HEK293 (cell line): ENCODE data around the gene CMTM2.

ENCODE experiments used
- BCL11A ChIP-seq: fragments of 450-650 bp; formaldehyde crosslinking; IDR thresholded peaks from 2 replicates; pipeline ENCODE4 v1.5.1; 2016; ENCODE audit warnings: low read depth, missing biosample characterization, missing genetic modification characterization
- GFI1B ChIP-seq: fragments of 450-650 bp; formaldehyde crosslinking; IDR thresholded peaks from 2 replicates; pipeline ENCODE4 v1.5.1; 2016; ENCODE audit warnings: missing biosample characterization, missing genetic modification characterization
- OVOL3 ChIP-seq: fragments of 450-650 bp; formaldehyde crosslinking; IDR thresholded peaks from 2 replicates; pipeline ENCODE4 v1.5.1; 2016; ENCODE audit warnings: missing biosample characterization, missing genetic modification characterization
- SETDB1 ChIP-seq: IDR thresholded peaks from one replicate; pipeline ENCODE4 v1.6.1; 2017; ENCODE audit warnings: mild to moderate bottlenecking, low read length, moderate library complexity, mixed read lengths; ENCODE audit not compliant: insufficient read length
- TRIM28 ChIP-seq: IDR thresholded peaks from 2 replicates; pipeline ENCODE4 v1.6.1; 2011; ENCODE audit warnings: low read length, control low read depth, borderline replicate concordance
- YY1 ChIP-seq: fragments of 450-650 bp; formaldehyde crosslinking; IDR thresholded peaks from 2 replicates; pipeline ENCODE4 v1.5.1; 2018; ENCODE audit warnings: missing biosample characterization, missing genetic modification characterization
- ZFHX2 ChIP-seq: fragments of 450-650 bp; formaldehyde crosslinking; conservative IDR thresholded peaks from 2 replicates; pipeline ENCODE4 v1.5.1; 2016; ENCODE audit warnings: missing biosample characterization, missing genetic modification characterization
- ZNF140 ChIP-seq: fragments of 450-650 bp; formaldehyde crosslinking; IDR thresholded peaks from 2 replicates; pipeline ENCODE4 v1.5.1; 2016; ENCODE audit warnings: missing biosample characterization, missing genetic modification characterization
- ZNF19 ChIP-seq: fragments of 450-650 bp; formaldehyde crosslinking; IDR thresholded peaks from 2 replicates; pipeline ENCODE4; 2016; ENCODE audit warnings: missing biosample characterization, missing genetic modification characterization, low read depth
- ZNF214 ChIP-seq: fragments of 450-650 bp; formaldehyde crosslinking; IDR thresholded peaks from 2 replicates; pipeline ENCODE4 v1.5.1; 2017; ENCODE audit warnings: missing biosample characterization, mild to moderate bottlenecking, missing genetic modification characterization, borderline replicate concordance
- ZNF24 ChIP-seq: fragments of 450-650 bp; formaldehyde crosslinking; IDR thresholded peaks from 2 replicates; pipeline ENCODE4 v1.5.1; 2016; ENCODE audit warnings: missing biosample characterization, missing genetic modification characterization
- ZNF266 ChIP-seq: fragments of 450-650 bp; formaldehyde crosslinking; IDR thresholded peaks from 2 replicates; pipeline ENCODE4 v1.5.1; 2016; ENCODE audit warnings: missing biosample characterization, missing genetic modification characterization, low read depth
- ZNF324 ChIP-seq: fragments of 450-650 bp; formaldehyde crosslinking; IDR thresholded peaks from 2 replicates; pipeline ENCODE4 v1.5.1; 2016; ENCODE audit warnings: missing biosample characterization, missing genetic modification characterization
- ZNF394 ChIP-seq: fragments of 450-650 bp; formaldehyde crosslinking; IDR thresholded peaks from 2 replicates; pipeline ENCODE4 v1.5.1; 2016; ENCODE audit warnings: missing biosample characterization, missing genetic modification characterization, mild to moderate bottlenecking, moderate library complexity, borderline replicate concordance
- ZNF560 ChIP-seq: fragments of 450-650 bp; formaldehyde crosslinking; IDR thresholded peaks from 2 replicates; pipeline ENCODE4 v1.5.1; 2017; ENCODE audit warnings: missing biosample characterization, missing genetic modification characterization, borderline replicate concordance
- ZNF596 ChIP-seq: fragments of 450-650 bp; IDR thresholded peaks from 2 replicates; pipeline ENCODE4 v1.5.0; 2018; ENCODE audit warnings: missing biosample characterization, mild to moderate bottlenecking, missing genetic modification characterization, moderate library complexity
- ZNF610 ChIP-seq: fragments of 450-650 bp; formaldehyde crosslinking; IDR thresholded peaks from 2 replicates; pipeline ENCODE4 v1.5.1; 2016; ENCODE audit warnings: missing biosample characterization, missing genetic modification characterization, borderline replicate concordance
- ZNF623 ChIP-seq: fragments of 450-650 bp; formaldehyde crosslinking; IDR thresholded peaks from 2 replicates; pipeline ENCODE4 v1.5.1; 2016; ENCODE audit warnings: missing biosample characterization, missing genetic modification characterization
- ZNF664 ChIP-seq: fragments of 450-650 bp; formaldehyde crosslinking; IDR thresholded peaks from 2 replicates; pipeline ENCODE4 v1.5.1; 2016; ENCODE audit warnings: missing biosample characterization, missing genetic modification characterization
- ZNF747 ChIP-seq: fragments of 450-650 bp; formaldehyde crosslinking; IDR thresholded peaks from 2 replicates; pipeline ENCODE4 v1.5.1; 2016; ENCODE audit warnings: missing biosample characterization, missing genetic modification characterization
- TF ChIP-seq, protein P1 (sequence below): fragments of 450-650 bp; formaldehyde crosslinking; IDR thresholded peaks from 2 replicates; pipeline ENCODE4 v1.5.0; 2017; ENCODE audit warnings: missing biosample characterization, missing genetic modification characterization, borderline replicate concordance
- TF ChIP-seq, protein P2 (sequence below): fragments of 450-650 bp; formaldehyde crosslinking; IDR thresholded peaks from 2 replicates; pipeline ENCODE4 v1.5.1; 2017; ENCODE audit warnings: missing biosample characterization, missing genetic modification characterization
- TF ChIP-seq, protein P3 (sequence below): fragments of 450-650 bp; IDR thresholded peaks from 2 replicates; pipeline ENCODE4 v1.5.1; 2018; ENCODE audit warnings: missing biosample characterization, missing genetic modification characterization
- TF ChIP-seq, protein P4 (sequence below): fragments of 450-650 bp; formaldehyde crosslinking; IDR thresholded peaks from 2 replicates; pipeline ENCODE4 v1.5.1; 2016; ENCODE audit warnings: missing biosample characterization, missing genetic modification characterization
- TF ChIP-seq, protein P5 (sequence below): fragments of 450-650 bp; formaldehyde crosslinking; IDR thresholded peaks from 2 replicates; pipeline ENCODE4 v1.5.1; 2017; ENCODE audit warnings: missing biosample characterization, missing genetic modification characterization
- TF ChIP-seq, protein P6 (sequence below): fragments of 450-650 bp; formaldehyde crosslinking; conservative IDR thresholded peaks from 2 replicates; pipeline ENCODE4 v1.5.1; 2016; ENCODE audit warnings: low read depth, missing biosample characterization, missing genetic modification characterization

The CMTM2 gene

DNA sequence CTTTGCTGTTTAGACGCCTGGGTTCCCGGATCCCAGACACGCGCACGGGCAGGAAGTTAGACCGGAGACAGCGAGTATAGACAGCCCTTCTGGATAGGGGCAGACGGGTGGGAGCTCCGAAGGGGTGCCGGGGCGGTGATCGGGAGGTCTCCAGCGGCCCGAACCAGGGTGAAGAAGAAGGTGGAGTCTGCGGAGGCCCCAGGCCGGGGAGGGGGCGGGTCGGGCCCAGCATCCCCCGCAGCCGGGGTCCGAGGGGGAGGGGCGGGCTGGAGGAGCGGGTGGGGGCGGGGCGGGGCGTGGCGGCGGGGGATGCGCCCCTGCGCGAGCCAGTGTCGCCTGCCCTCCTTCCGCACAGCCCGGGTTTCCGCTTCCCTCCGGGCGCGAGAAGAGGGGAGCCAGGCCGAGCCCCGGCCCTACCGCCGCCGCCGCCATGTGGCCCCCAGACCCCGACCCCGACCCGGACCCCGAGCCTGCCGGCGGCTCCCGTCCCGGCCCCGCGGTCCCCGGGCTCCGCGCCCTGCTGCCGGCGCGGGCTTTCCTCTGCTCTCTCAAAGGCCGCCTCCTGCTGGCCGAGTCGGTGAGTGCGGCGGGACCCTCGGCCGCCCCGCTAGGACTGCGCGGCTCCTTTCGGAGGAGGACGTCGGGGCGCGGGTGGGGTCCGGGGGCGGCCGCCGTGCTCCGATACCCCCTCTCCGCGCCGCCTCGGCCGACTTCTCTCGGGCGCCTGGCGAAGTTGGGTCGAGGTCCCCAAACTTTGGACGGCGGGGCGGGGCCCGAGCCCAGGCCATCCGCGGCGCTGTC lies 25.3 kb downstream of the CMTM2 start, which contains the start of gene CMTM3 (continued):
- TF ChIP-seq ZNF623 (tag by site-specific recombination) (no peak), SETDB1 (no peak), ZNF610 (tag by site-specific recombination) (no peak), GFI1B (no peak), OVOL3 (tag by site-specific recombination) (no peak), ZNF140 (no peak), ZNF747 (tag by site-specific recombination) (no peak), ZNF324 (tag by site-specific recombination) (no peak), ZNF24 (tag by site-specific recombination) (0 out of 2 replicates have a peak, but pooled peaks have one; percentile 12), BCL11A (tag by site-specific recombination) (no peak), ZNF560 (tag by site-specific recombination) (no peak), ZNF214 (no peak), YY1 (no peak), ZNF266 (tag by site-specific recombination) (no peak), ZNF664 (tag by site-specific recombination) (no peak), ZFHX2 (tag by site-specific recombination) (no peak), TRIM28 (no peak), ZNF596 (tag by site-specific recombination) (no peak), ZNF19 (no peak), ZNF394 (no peak)
- TF ChIP-seq, protein P1, sequence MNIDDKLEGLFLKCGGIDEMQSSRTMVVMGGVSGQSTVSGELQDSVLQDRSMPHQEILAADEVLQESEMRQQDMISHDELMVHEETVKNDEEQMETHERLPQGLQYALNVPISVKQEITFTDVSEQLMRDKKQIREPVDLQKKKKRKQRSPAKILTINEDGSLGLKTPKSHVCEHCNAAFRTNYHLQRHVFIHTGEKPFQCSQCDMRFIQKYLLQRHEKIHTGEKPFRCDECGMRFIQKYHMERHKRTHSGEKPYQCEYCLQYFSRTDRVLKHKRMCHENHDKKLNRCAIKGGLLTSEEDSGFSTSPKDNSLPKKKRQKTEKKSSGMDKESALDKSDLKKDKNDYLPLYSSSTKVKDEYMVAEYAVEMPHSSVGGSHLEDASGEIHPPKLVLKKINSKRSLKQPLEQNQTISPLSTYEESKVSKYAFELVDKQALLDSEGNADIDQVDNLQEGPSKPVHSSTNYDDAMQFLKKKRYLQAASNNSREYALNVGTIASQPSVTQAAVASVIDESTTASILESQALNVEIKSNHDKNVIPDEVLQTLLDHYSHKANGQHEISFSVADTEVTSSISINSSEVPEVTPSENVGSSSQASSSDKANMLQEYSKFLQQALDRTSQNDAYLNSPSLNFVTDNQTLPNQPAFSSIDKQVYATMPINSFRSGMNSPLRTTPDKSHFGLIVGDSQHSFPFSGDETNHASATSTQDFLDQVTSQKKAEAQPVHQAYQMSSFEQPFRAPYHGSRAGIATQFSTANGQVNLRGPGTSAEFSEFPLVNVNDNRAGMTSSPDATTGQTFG (tag by site-specific recombination), result no peak
- TF ChIP-seq, protein P2, sequence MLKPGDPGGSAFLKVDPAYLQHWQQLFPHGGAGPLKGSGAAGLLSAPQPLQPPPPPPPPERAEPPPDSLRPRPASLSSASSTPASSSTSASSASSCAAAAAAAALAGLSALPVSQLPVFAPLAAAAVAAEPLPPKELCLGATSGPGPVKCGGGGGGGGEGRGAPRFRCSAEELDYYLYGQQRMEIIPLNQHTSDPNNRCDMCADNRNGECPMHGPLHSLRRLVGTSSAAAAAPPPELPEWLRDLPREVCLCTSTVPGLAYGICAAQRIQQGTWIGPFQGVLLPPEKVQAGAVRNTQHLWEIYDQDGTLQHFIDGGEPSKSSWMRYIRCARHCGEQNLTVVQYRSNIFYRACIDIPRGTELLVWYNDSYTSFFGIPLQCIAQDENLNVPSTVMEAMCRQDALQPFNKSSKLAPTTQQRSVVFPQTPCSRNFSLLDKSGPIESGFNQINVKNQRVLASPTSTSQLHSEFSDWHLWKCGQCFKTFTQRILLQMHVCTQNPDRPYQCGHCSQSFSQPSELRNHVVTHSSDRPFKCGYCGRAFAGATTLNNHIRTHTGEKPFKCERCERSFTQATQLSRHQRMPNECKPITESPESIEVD (tag by site-specific recombination), result no peak
- TF ChIP-seq, protein P3, sequence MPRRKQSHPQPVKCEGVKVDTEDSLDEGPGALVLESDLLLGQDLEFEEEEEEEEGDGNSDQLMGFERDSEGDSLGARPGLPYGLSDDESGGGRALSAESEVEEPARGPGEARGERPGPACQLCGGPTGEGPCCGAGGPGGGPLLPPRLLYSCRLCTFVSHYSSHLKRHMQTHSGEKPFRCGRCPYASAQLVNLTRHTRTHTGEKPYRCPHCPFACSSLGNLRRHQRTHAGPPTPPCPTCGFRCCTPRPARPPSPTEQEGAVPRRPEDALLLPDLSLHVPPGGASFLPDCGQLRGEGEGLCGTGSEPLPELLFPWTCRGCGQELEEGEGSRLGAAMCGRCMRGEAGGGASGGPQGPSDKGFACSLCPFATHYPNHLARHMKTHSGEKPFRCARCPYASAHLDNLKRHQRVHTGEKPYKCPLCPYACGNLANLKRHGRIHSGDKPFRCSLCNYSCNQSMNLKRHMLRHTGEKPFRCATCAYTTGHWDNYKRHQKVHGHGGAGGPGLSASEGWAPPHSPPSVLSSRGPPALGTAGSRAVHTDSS, result no peak
- TF ChIP-seq, protein P4, sequence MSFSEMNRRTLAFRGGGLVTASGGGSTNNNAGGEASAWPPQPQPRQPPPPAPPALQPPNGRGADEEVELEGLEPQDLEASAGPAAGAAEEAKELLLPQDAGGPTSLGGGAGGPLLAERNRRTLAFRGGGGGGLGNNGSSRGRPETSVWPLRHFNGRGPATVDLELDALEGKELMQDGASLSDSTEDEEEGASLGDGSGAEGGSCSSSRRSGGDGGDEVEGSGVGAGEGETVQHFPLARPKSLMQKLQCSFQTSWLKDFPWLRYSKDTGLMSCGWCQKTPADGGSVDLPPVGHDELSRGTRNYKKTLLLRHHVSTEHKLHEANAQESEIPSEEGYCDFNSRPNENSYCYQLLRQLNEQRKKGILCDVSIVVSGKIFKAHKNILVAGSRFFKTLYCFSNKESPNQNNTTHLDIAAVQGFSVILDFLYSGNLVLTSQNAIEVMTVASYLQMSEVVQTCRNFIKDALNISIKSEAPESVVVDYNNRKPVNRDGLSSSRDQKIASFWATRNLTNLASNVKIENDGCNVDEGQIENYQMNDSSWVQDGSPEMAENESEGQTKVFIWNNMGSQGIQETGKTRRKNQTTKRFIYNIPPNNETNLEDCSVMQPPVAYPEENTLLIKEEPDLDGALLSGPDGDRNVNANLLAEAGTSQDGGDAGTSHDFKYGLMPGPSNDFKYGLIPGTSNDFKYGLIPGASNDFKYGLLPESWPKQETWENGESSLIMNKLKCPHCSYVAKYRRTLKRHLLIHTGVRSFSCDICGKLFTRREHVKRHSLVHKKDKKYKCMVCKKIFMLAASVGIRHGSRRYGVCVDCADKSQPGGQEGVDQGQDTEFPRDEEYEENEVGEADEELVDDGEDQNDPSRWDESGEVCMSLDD (tag by site-specific recombination), result peak; percentile 59; the same call in 1 of the 2 replicates
- TF ChIP-seq, protein P5, sequence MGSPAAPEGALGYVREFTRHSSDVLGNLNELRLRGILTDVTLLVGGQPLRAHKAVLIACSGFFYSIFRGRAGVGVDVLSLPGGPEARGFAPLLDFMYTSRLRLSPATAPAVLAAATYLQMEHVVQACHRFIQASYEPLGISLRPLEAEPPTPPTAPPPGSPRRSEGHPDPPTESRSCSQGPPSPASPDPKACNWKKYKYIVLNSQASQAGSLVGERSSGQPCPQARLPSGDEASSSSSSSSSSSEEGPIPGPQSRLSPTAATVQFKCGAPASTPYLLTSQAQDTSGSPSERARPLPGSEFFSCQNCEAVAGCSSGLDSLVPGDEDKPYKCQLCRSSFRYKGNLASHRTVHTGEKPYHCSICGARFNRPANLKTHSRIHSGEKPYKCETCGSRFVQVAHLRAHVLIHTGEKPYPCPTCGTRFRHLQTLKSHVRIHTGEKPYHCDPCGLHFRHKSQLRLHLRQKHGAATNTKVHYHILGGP (tag by site-specific recombination), result no peak
- TF ChIP-seq, protein P6, sequence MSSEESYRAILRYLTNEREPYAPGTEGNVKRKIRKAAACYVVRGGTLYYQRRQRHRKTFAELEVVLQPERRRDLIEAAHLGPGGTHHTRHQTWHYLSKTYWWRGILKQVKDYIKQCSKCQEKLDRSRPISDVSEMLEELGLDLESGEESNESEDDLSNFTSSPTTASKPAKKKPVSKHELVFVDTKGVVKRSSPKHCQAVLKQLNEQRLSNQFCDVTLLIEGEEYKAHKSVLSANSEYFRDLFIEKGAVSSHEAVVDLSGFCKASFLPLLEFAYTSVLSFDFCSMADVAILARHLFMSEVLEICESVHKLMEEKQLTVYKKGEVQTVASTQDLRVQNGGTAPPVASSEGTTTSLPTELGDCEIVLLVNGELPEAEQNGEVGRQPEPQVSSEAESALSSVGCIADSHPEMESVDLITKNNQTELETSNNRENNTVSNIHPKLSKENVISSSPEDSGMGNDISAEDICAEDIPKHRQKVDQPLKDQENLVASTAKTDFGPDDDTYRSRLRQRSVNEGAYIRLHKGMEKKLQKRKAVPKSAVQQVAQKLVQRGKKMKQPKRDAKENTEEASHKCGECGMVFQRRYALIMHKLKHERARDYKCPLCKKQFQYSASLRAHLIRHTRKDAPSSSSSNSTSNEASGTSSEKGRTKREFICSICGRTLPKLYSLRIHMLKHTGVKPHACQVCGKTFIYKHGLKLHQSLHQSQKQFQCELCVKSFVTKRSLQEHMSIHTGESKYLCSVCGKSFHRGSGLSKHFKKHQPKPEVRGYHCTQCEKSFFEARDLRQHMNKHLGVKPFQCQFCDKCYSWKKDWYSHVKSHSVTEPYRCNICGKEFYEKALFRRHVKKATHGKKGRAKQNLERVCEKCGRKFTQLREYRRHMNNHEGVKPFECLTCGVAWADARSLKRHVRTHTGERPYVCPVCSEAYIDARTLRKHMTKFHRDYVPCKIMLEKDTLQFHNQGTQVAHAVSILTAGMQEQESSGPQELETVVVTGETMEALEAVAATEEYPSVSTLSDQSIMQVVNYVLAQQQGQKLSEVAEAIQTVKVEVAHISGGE (tag by site-specific recombination), result 0 out of 2 replicates have a peak, but pooled peaks have one; percentile 5
